GM12892 (cell line): ENCODE data around the gene TRPC4.

ENCODE experiments used
- POLR2A ChIP-seq: IDR thresholded peaks from 2 replicates; pipeline ENCODE4 v1.6.1; 2011; ENCODE audit warnings: low read depth, low read length, control low read depth
- POLR2AphosphoS5 ChIP-seq: IDR thresholded peaks from 2 replicates; pipeline ENCODE4 v1.6.1; 2011; ENCODE audit warnings: low read depth, low read length, control low read depth

- TF ChIP-seq POLR2A (no peak), POLR2AphosphoS5 (no peak)
Observed at GRCh38 chr13:37748913-37749312, 120.7 kb downstream of the TRPC4 start.
